ENCODE results near the gene BRMS1L. TPM values are rescaled to one million over a fixed set of nuclear protein-coding genes. Genes with fewer than 3 reads are reported as not detected.

BRMS1L gene
- total RNA-seq, 2 donors from 2014 or later, result 4.3 to 5.2 TPM

DNA sequence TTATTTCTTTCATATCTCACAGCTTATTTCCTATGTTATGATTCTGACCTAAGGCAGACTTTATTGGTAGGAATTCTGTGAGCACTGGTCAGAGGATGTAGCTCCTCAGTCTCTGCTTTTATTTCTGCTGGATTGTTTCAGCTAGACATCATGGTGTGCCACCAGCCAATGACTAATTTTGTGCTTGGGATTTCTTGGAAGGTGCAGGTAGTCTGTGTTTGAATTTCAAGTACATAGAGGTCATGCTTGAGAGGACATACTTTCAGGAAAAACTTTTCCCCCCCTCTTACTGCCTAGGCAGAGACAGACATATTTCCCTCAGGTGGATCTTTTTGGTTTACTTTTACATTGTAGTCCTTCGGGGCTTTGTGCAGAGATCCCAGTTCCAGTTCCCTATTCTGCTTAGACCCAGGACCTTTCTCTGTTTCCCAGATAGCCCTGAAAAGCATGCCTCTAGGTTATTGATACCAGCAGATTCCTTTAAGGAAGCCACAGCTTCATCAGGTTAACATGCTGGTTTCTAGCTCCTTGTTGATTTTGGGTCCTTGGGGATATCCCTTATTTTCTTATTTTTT lies 28.6 kb downstream of the BRMS1L start:
- no peak overlapping the region for H3K4me3 ChIP-seq
- WGBS, 2 donors, result 71 to 83% methylated on average over 1 of the region's 1 CpG
- no peak for DNase-seq

DNA sequence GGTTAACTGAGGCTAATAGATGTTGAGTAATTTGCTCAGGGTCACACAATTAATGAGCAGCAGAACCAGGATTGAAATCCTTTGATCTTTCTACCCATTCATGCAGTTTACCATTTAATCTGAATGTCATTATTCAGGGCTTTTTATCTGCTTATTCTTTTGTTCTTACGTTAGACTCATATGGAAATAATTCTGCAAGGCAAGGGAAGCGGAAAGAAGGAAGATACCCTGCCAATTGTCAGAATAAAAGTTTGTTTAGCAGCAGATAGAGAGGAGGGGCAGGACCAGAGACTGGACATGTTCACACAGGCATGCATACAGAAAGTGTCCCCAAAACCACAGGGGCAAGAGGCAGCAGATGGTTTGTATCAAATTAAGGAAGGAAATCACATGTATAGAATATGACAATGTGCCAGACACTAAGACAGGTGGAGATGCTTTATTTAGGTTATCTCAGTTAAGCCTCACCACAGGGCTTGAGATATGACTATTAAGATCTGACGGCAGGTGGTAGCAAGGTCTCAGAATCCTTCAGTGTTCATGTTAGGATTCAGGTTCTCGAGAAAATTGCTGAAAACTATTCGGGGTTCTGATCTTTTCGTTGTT lies 29.8 kb downstream of the BRMS1L start:
- 66 to 73% methylated on average over 6 of the region's 6 CpGs for WGBS, 2 donors
- no peak for DNase-seq
- H3K9me3 ChIP-seq, result no peaks in the 10 kb centered on the region
- no peaks in the 10 kb centered on the region for H3K36me3 ChIP-seq (replicated peaks in 1 of 2; ENCODE audit: insufficient read depth in 1 of 2, low read depth in 2 of 2)
- no peaks in the 10 kb centered on the region for H3K27me3 ChIP-seq
- no peak for TF ChIP-seq POLR2A (IDR thresholded peaks at IDR 0.05)
- TF ChIP-seq, protein P1, sequence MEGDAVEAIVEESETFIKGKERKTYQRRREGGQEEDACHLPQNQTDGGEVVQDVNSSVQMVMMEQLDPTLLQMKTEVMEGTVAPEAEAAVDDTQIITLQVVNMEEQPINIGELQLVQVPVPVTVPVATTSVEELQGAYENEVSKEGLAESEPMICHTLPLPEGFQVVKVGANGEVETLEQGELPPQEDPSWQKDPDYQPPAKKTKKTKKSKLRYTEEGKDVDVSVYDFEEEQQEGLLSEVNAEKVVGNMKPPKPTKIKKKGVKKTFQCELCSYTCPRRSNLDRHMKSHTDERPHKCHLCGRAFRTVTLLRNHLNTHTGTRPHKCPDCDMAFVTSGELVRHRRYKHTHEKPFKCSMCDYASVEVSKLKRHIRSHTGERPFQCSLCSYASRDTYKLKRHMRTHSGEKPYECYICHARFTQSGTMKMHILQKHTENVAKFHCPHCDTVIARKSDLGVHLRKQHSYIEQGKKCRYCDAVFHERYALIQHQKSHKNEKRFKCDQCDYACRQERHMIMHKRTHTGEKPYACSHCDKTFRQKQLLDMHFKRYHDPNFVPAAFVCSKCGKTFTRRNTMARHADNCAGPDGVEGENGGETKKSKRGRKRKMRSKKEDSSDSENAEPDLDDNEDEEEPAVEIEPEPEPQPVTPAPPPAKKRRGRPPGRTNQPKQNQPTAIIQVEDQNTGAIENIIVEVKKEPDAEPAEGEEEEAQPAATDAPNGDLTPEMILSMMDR (IDR thresholded peaks at IDR 0.05), result no peak
- no peak overlapping the region for H3K4me3 ChIP-seq
- H3K4me1 ChIP-seq, result no peaks in the 10 kb centered on the region
- H3K27ac ChIP-seq, result no peak overlapping the region
- intact Hi-C loops (cut with DNase I), result no loop called here
- ATAC-seq, result no peak

More for the DNA sequence above, 28.6 kb downstream of the BRMS1L start:
- Histone ChIP-seq H3K9me3 (no peaks in the 10 kb centered on the region), H3K27me3 (no peaks in the 10 kb centered on the region), H3K4me1 (no peaks in the 10 kb centered on the region), H3K36me3 (replicated peaks in 1 of 2; ENCODE audit: insufficient read depth in 1 of 2, low read depth in 2 of 2) (peaks cover 0 to 2% of the 10 kb centered on the region in 2 donors), H3K27ac (no peak overlapping the region)
- no peak for ATAC-seq
- TF ChIP-seq POLR2A (IDR thresholded peaks at IDR 0.05), result no peak
- TF ChIP-seq, protein P1 (IDR thresholded peaks at IDR 0.05), result no peak
- intact Hi-C loops (cut with DNase I), result no loop called here

DNA sequence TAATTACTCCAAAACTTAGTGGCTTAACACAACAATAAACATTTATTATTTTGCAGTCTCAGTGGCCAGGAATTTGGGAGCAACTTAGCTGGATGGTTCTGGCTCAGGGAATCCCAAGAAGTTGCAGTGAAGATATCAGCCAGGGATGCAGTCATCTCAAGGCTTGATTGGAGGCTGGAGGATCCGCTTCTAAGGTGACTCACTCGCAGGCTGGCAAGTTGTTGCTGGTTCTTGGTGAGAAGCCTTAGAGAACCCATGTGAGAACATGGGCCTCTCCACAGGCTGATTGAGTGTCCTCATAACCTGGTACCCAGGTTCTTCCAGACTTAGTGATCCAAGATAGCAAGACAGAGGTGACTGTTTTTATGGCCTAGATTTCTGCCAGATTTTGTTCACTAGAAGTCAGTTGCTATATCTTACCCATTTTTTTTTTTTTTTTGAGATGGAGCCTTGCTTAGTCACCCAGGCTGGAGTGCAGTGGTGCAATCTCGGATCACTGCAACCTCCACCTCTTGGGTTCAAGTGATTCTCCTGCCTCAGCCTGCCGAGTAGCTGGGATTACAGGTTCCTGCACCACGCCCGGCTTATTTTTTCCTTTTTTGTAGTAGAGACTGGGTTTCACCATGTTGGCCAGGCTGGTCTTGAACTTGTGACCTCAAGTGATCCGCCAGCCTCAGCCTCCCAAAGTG lies 32.5 kb downstream of the BRMS1L start:
- no peak for DNase-seq
- intact Hi-C loops (cut with DNase I), result no loop called here
- Histone ChIP-seq H3K9me3 (no peaks in the 10 kb centered on the region), H3K27me3 (no peaks in the 10 kb centered on the region), H3K4me1 (no peaks in the 10 kb centered on the region), H3K36me3 (replicated peaks in 1 of 2; ENCODE audit: insufficient read depth in 1 of 2, low read depth in 2 of 2) (peaks cover 0 to 2% of the 10 kb centered on the region in 2 donors), H3K4me3 (no peak overlapping the region), H3K27ac (no peak overlapping the region)
- no peak for ATAC-seq
- 93 to 95% methylated on average over 7 of the region's 7 CpGs for WGBS, 2 donors
- no peak for TF ChIP-seq POLR2A (IDR thresholded peaks at IDR 0.05)
- TF ChIP-seq, protein P1 (IDR thresholded peaks at IDR 0.05), result no peak

DNA sequence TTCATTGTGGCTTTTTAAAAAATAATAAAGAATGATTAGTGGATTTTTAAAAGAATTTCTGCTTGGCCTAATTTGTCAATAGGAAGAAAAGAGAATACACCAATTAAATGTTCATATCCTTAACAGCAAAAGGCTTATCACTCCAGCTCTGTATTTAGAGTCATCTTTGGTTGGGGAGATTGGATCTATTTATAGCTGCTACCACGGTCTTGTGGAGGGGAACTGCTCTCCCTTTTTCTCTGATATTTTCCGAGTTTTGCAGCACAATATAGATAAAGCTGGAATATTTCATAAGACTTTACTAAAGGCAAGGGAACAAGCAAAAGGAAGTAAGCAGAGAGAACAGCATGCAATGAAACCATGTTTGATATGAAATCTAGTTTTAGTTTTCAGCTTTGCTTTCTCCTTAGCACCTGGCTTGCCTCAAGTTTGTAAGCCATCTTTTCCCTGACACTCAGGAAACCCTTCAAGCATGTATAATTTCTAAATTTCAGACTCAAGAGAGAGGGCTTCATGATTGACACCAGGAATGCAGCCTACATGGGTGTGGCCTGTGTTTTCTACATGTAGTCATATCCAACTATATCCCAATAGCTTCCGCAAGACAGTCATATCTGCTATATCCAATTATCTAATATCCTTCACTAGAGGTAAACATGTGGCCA lies 35.2 kb downstream of the BRMS1L start:
- H3K27me3 ChIP-seq, result no peaks in the 10 kb centered on the region
- TF ChIP-seq, protein P1 (IDR thresholded peaks at IDR 0.05), result no peak
- no peak for TF ChIP-seq POLR2A (IDR thresholded peaks at IDR 0.05)
- no peak overlapping the region for H3K27ac ChIP-seq
- 64 to 73% methylated on average over 3 of the region's 3 CpGs for WGBS, 2 donors
- H3K4me1 ChIP-seq, result no peaks in the 10 kb centered on the region
- intact Hi-C loops (cut with DNase I), result no loop called here
- peaks cover 0 to 3% of the 10 kb centered on the region in 2 donors for H3K36me3 ChIP-seq (replicated peaks in 1 of 2; ENCODE audit: insufficient read depth in 1 of 2, low read depth in 2 of 2)
- no peaks in the 10 kb centered on the region for H3K9me3 ChIP-seq
- H3K4me3 ChIP-seq, result no peak overlapping the region
- ATAC-seq (no peak), DNase-seq (no peak)

All from body of pancreas (tissue), 4 donors.